ENCODE results near the gene GNAT1. TPM values are rescaled to one million over a fixed set of nuclear protein-coding genes. Genes with fewer than 3 reads are reported as not detected.

Gene GNAT1
- total RNA-seq, 1 donor from 2014 or later = not detected

DNA sequence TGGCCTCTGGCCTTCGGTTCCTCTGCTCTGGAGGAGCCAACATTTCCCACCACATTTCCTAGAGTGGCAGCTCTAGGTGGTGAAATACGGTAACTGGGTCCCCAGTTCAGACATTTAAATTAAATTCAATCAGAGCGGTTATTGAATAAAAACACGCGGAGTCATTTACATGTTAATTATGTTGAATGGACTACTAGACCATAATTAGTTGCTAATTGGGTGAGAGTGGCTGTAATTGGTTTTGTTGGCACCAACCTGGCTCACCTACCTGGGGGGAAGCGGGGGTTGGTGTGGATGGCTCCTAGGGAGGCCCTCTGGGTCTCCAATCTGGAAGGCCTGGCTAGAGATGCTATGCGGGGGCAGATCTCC lies 23.6 kb upstream of the GNAT1 start:
- DNase-seq (ENCODE audit: low read depth) = no peak
- H3K4me3 ChIP-seq (ENCODE audit: low read depth, low read length) = no peak overlapping the region
- H3K27me3 ChIP-seq (ENCODE audit: control insufficient read depth, insufficient read depth, low read length) = no peaks in the 10 kb centered on the region
- H3K36me3 ChIP-seq (ENCODE audit: control insufficient read depth, insufficient read depth, low read length) = peaks cover 57% of the 10 kb centered on the region
- TF ChIP-seq, protein P1, sequence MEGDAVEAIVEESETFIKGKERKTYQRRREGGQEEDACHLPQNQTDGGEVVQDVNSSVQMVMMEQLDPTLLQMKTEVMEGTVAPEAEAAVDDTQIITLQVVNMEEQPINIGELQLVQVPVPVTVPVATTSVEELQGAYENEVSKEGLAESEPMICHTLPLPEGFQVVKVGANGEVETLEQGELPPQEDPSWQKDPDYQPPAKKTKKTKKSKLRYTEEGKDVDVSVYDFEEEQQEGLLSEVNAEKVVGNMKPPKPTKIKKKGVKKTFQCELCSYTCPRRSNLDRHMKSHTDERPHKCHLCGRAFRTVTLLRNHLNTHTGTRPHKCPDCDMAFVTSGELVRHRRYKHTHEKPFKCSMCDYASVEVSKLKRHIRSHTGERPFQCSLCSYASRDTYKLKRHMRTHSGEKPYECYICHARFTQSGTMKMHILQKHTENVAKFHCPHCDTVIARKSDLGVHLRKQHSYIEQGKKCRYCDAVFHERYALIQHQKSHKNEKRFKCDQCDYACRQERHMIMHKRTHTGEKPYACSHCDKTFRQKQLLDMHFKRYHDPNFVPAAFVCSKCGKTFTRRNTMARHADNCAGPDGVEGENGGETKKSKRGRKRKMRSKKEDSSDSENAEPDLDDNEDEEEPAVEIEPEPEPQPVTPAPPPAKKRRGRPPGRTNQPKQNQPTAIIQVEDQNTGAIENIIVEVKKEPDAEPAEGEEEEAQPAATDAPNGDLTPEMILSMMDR (IDR thresholded peaks at IDR 0.05; ENCODE audit: insufficient read depth, low read length, severe bottlenecking) = no peak
- no peak for FAIRE-seq

DNA sequence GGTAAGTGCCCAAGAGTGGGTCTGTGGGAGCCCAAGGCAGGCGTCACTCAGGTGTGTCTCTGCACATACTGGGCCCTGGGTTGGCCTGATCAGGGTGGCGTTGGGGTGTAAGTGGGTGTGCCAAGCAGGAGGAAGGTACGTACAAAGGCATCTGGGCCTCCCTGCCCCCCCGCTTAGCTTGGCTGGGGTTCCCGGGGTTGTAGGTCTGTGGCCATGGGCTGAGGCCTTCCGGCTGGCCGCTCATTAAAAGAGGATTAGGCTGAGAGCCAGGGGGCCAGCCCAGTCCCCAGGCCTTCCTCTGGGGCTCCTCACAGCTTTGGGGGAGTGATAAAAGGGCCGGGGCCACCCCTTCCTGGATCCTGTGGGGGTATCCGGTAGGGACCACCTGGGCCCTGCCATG lies 23.0 kb upstream of the GNAT1 start:
- no peak overlapping the region for H3K4me3 ChIP-seq (ENCODE audit: low read depth, low read length)
- no peaks in the 10 kb centered on the region for H3K27me3 ChIP-seq (ENCODE audit: control insufficient read depth, insufficient read depth, low read length)
- FAIRE-seq (no peak), DNase-seq (ENCODE audit: low read depth) (no peak)
- peaks cover 57% of the 10 kb centered on the region for H3K36me3 ChIP-seq (ENCODE audit: control insufficient read depth, insufficient read depth, low read length)
- TF ChIP-seq, protein P1 (IDR thresholded peaks at IDR 0.05; ENCODE audit: insufficient read depth, low read length, severe bottlenecking) = no peak

DNA sequence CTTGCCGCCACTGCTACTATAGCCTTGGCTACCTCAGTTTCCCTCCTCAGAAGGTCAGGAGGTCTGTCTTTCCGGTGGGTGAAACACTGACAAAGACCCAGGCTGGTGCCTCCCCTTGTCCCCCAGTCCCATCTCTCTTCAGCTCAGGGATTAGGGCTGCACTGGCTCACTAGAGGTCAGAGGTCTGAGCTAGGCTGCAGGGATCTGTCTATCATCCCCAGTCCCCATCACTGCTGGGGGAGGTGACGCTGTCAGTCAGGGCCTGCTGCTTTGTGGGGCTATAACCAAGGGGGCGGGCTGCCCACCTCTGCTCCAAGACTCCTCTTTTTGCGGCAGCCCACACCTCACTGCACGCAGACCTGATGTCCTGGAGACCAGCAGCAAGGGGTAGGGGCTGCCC lies 22.6 kb upstream of the GNAT1 start:
- Histone ChIP-seq H3K27me3 (ENCODE audit: control insufficient read depth, insufficient read depth, low read length) (no peaks in the 10 kb centered on the region), H3K4me3 (ENCODE audit: low read depth, low read length) (no peak overlapping the region), H3K36me3 (ENCODE audit: control insufficient read depth, insufficient read depth, low read length) (peaks cover 60% of the 10 kb centered on the region)
- FAIRE-seq (peak; percentile 13), DNase-seq (ENCODE audit: low read depth) (no peak)
- TF ChIP-seq, protein P1 (IDR thresholded peaks at IDR 0.05; ENCODE audit: insufficient read depth, low read length, severe bottlenecking) = no peak

DNA sequence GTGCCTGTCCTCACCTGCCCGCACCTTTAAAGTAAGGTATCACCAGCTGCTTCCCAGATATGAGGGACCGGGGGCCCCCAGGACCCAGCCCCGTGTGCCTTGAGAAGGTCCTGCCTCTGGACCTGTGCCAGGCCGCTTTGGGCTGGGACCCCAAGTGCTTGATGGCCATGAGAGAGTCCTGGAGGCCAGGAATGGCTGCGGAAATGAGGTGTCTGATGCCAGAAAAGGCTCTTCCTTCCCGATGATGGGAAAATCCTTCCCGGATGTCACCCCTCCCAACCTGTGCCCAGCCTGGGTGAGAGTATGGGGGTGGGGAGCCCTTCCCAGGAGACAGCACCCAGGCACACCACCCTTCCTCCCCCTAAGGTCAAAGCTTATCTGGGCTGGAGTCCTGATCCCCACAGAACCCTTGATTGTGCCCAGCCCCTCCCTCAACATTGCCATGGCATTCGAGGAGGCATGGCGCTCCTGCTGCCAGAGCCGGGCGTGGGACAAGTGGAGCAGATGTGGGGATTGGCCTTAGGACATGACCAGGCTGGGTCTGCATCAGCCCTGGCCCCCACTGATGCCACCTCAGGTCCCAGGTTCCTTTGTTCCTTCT lies 22.1 kb upstream of the GNAT1 start:
- DNase-seq (ENCODE audit: low read depth) (no peak), FAIRE-seq (peak; percentile 7)
- Histone ChIP-seq H3K36me3 (ENCODE audit: control insufficient read depth, insufficient read depth, low read length) (peaks cover 65% of the 10 kb centered on the region), H3K4me3 (ENCODE audit: low read depth, low read length) (no peak overlapping the region), H3K27me3 (ENCODE audit: control insufficient read depth, insufficient read depth, low read length) (no peaks in the 10 kb centered on the region)
- TF ChIP-seq, protein P1 (IDR thresholded peaks at IDR 0.05; ENCODE audit: insufficient read depth, low read length, severe bottlenecking) = no peak

DNA sequence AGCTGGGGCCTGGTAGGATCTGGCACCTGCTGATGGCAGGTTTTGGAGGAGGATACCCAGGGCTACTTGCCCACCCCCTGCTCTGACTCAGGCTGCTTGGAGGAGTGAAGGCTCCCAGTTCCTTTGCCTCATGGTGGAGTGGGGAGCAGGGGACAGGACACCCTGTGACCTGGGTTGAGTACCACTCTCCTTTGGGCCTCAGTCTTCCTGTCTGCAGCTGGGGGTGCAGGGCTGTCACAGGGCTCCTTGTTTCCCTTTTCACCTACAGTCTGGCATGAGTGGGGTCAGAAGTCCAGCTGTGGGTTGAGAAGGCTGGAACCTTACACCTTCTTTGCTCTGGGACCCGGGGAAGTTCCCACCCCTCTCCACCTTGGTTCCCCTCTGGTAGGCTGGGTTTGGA lies 21.6 kb upstream of the GNAT1 start:
- TF ChIP-seq, protein P1 (IDR thresholded peaks at IDR 0.05; ENCODE audit: insufficient read depth, low read length, severe bottlenecking) = no peak
- Histone ChIP-seq H3K36me3 (ENCODE audit: control insufficient read depth, insufficient read depth, low read length) (peaks cover 67% of the 10 kb centered on the region), H3K27me3 (ENCODE audit: control insufficient read depth, insufficient read depth, low read length) (no peaks in the 10 kb centered on the region), H3K4me3 (ENCODE audit: low read depth, low read length) (no peak overlapping the region)
- FAIRE-seq (peak; percentile 75), DNase-seq (ENCODE audit: low read depth) (no peak)

DNA sequence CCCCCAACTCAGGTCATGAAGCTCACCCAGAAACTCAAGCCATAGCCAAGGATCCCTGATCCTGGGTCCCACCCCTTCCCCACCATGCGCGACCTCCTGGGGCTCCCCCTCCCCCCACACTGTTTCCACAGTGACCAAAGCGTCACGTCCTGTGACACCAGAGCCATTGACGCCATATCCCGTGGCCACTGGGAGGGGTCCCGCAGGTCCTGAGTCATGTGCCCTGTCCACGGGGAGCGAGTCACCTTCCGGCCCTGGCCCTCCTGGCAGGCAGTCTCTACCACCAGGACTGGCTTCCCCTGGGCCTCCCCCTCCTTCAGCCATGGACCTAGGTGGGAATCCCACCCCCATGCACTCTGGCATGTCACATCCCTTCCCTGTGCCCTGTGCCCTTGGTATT lies 20.7 kb upstream of the GNAT1 start:
- DNase-seq (ENCODE audit: low read depth) (no peak), FAIRE-seq (no peak)
- no peaks in the 10 kb centered on the region for H3K27me3 ChIP-seq (ENCODE audit: control insufficient read depth, insufficient read depth, low read length)
- TF ChIP-seq, protein P1 (IDR thresholded peaks at IDR 0.05; ENCODE audit: insufficient read depth, low read length, severe bottlenecking) = no peak
- no peak overlapping the region for H3K4me3 ChIP-seq (ENCODE audit: low read depth, low read length)
- peaks cover 70% of the 10 kb centered on the region for H3K36me3 ChIP-seq (ENCODE audit: control insufficient read depth, insufficient read depth, low read length)

Measured in bronchial epithelial cell (primary cell).